HG03095 (cell line): ENCODE measurements around the gene PROKR2.

ENCODE experiments used
- ATAC-seq: cut with Tn5 transposase; IDR thresholded peaks from one replicate; pipeline ENCODE4 v1.9.1; 2021; ENCODE audit warnings: moderate library complexity; ENCODE audit not compliant: unreplicated experiment

The PROKR2 gene

DNA sequence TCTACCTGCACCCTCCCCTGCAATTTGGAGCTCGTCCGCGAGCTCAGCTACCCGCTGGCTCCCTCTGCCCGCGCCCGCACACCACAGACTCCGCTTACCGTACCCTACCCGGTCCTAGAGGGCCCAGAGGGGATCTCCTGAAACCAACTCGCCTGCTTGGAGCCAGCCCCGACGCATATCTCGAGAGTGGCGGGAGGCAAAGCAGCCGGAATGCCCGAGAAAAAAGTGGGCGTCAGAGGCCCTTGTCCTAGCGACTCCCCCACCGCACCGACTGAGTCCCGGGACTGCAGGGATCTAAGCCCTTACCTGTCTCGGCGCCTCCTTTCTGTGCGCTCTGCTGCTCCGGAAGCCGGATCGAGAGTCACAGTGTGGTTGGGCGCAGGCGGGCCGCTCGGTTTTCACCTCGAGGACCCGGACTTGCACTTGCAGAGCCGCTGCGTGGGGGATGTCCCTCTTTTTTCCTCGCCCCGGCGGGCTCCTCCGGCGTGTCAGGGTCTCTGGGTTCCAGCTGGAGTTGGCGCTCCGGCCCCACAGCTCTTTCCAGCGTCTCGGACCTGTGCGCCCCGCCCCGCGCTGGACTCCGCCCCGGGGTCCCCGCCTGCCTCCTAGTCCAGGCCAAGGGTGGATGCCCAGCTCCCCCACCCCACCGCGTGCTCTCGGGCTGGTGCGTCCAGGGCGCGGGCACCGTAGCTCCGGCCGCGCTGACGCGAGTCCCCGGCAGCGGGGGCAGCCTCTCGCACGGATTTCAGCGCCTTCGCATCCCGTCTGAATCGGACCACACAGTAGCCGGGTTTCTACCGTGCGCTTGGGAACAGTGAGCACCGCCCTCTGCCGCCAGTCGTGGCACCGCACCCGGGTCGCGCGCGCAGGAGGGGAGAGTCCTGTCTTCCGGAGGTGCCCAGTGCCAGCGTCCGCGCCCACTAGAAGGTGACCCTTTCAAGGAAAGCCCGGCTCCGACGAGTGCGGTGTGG lies at the start of gene PROKR2:
PROKR2 (minus strand) TSS at position 767 of the 971 bp plus-strand sequence. CDS start 2,585 bp downstream, outside the sequence.
- ATAC-seq, result no peak

- no peak for ATAC-seq
These were observed 48.3 kb upstream of the PROKR2 start for GRCh38 chr20:5364997-5365597.

DNA sequence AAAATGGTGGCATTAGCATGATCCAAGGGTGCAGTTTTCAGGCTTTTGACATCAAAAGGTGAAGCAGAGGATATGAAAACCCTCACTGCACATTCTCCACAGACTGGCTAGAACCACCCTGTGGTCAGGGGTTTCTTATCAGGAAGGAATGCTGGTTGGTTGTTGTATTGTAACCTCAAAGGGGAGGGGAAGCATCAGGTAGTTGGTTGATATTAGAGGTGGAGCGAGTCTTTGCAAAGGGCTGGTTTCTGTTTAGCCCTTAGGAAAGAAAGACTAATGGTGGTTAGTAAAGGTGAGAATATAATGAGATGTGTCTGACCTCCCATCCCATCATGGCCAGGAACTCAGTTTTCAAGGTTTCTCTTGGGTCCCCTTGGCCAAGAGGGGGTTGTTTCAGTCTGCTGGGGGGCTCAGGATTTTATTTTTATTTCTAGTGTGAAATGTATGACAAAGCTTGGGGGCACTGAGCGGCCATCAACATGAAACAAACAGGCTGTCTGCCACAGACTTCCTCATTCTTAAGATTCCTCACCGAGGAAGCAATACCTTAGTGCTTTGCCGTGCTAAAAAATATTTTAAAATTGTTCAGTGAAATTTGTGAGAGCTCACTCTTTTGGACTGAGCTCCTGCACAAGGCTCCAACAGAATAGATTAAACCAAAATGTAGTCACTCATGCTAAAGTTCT lies 47.5 kb upstream of the PROKR2 start:
- no peak for ATAC-seq

- no peak for ATAC-seq
These were observed 46.0 kb upstream of the PROKR2 start for GRCh38 chr20:5362771-5363170.

DNA sequence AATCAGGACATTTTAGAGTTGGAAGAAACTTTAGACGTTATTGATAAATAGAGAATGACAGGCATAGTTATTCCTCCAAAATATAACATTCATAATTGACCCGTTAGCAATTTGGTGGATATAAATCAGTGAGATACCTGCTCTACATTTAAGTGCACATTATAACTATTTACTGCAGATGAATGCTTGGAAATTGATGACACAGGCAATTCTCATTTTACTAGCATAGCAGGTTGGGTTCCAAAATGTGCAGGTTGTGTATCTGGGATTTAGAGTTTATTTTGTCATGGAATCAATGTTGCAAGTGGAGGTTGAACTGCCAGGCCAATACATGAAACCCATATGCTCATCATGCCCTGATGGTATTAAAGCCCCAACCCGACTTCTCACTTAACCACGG lies 44.4 kb upstream of the PROKR2 start:
- no peak for ATAC-seq

GRCh38 chr20:5357946-5358345 lies 41.2 kb upstream of the PROKR2 start:
- no peak for ATAC-seq

- no peak for ATAC-seq
These were observed 40.2 kb upstream of the PROKR2 start for GRCh38 chr20:5356941-5357340.

DNA sequence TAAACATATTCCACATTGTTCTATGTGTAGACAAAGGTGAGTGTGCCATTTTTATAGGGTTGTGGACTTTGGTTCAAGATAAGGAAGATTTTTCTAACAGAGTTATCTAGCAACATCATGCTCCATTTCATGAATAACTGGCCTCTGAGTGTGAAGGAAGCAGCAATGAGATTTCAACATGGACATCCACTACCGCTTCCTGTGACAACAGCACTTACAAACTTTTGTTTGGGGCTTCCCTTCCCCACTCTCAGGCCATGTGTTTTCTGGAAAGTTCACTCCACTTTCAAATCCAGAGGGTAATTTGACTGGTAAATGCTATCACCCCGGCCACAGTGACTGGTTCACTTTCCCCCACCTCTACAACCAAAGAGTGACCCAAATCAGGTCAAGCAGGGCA lies 38.1 kb upstream of the PROKR2 start:
- ATAC-seq, result no peak

- no peak for ATAC-seq
These were observed 37.1 kb upstream of the PROKR2 start for GRCh38 chr20:5353624-5354496.

- ATAC-seq, result no peak
These were observed 32.7 kb upstream of the PROKR2 start for GRCh38 chr20:5349448-5349847.

GRCh38 chr20:5342021-5342420 lies 25.3 kb upstream of the PROKR2 start:
- no peak for ATAC-seq

GRCh38 chr20:5331340-5331739 lies 14.6 kb upstream of the PROKR2 start:
- ATAC-seq, result no peak

- ATAC-seq, result no peak
These were observed 11.5 kb upstream of the PROKR2 start for GRCh38 chr20:5328268-5328667.

GRCh38 chr20:5327356-5327755 lies 10.6 kb upstream of the PROKR2 start:
- ATAC-seq, result no peak

DNA sequence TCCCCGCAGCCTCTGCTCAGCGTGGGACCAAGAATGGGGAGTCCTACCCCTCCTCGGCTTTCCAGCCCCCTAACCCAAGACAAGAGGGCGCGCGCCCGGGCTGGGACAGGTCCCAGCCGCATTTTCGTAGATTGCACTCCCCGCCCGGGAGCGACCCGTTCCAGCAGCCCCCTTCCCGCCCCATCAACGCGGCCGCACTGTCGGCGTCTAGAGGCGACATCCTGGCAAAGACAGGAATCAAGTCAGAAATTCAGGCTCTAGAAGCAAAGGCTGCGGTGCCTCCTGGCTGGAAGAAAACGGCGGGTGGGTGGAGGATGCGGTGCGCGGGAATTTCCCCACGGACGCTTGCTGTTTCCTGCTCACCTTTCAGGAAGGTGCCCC lies 957 bp downstream of the PROKR2 start:
- ATAC-seq, result no peak

- no peak for ATAC-seq
These were observed 2.8 kb downstream of the PROKR2 start for GRCh38 chr20:5313916-5314315.

DNA sequence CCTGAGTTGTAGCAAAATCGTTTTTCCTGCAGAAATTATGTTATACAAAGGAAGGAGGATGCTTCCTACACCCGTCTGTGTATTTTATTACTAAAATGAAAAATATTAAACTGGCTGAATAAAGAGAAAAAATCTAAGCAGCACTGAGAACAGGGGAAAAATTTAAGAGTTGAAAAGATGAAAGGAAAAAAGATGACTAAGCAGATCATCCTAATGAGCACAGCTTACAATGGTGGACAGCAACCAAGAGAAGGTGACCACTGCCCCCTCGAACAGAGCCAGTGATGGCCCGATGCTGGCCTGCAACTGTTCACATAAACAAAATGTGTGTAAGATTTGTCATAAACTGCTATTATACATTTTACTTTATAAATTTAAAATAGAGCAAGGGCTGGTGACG lies 4.2 kb downstream of the PROKR2 start:
- ATAC-seq, result no peak

DNA sequence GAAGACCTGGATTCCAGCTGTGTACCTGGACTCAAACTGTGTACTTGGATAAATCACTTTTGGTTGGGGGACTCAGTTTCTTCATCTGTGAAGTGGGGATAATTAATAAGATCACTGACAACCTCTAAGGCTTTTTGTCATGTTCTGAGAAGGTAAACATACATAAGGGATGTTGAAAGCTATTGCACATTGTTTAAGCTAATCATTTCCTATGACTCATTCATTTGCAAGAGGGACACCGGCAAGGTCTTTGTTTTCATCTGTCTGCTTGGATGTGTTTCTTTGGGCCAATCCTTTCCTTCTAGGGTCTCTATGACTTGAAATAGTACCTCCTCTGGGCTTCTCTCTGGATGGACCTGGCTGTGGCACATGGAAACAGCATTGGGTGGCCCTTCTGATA lies 6.8 kb downstream of the PROKR2 start:
- no peak for ATAC-seq

DNA sequence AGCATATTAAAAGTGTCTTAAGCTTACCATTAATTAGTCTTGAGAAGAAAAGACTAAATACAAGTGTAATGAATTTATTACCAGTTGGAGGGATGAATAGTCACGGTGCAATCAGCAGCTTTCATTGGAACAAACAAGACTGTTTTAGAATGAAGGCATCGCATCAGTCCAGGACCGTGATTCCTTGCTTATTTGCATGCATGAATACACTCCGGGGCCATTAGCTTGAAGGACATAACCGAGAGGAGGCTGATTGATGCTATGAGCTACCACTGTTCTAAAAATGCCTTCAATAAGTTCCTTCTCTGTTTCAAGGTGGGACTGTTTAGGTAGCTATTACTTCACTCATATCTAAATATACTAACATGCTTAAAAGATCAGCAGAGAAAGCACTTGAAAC lies 17.9 kb downstream of the PROKR2 start:
- no peak for ATAC-seq

DNA sequence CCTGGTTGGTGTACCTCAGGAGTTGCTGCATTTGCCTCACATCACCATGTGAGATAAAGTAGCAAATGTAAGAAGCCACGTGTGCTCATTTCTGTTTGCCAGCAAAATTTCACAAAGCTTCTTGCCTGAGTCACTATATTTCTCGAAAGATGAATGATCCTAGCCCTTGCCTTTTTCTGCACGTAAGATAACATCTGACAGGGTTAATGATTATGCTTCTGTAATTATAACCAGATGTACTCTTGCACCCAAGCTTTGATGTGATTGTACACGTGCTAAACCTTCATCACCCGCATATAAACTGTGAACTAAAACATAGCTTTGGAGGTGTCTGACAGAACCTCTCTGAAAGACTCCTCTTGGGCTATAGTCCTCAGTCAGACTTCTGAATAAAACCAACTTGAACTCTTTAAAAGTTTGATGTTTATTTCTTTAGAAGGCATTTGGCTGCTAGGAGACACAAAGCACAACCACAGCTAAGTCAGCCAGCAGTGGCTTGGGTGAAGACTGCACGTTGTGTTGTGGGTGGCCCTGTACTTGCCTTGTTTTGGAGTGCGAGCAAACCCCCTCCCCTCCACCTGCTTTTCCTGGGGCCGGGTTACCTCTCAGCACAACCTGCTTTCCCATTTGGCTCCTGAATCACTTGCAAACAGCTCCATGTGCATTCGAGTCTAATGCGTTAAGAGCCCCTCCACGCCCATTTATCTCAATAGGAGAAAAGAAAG lies 19.3 kb downstream of the PROKR2 start:
- no peak for ATAC-seq
